HAP-1 (cell line): ENCODE results near the gene TEF.

Experiments
- DNase-seq, 2 experiments: peaks; one replicate each; pipeline ENCODE4 v3.0.0-alpha.2; 2016 to 2020; ENCODE audit warnings: low spot score in 2 of 2
- H3K27me3 ChIP-seq: fragments of 250-450 bp; sonication (Bioruptor Pico); 2 replicates; pipeline ENCODE4 v1.5.1; 2020; ENCODE audit warnings: low read depth, mild to moderate bottlenecking, moderate library complexity
- H3K36me3 ChIP-seq: fragments of 250-450 bp; sonication (Bioruptor Pico); replicated peaks from 2 replicates; pipeline ENCODE4 v1.5.1; 2020; ENCODE audit warnings: mild to moderate bottlenecking
- H3K4me1 ChIP-seq: fragments of 250-450 bp; sonication (Bioruptor Pico); 2 replicates; pipeline ENCODE4 v1.5.1; 2020; ENCODE audit warnings: mild to moderate bottlenecking
- H3K4me3 ChIP-seq: fragments of 250-450 bp; sonication (Bioruptor Pico); 2 replicates; pipeline ENCODE4 v1.5.1; 2020; ENCODE audit warnings: mild to moderate bottlenecking, moderate library complexity
- H3K9me3 ChIP-seq: fragments of 250-450 bp; sonication (Bioruptor Pico); 2 replicates; pipeline ENCODE4 v1.5.1; 2020; ENCODE audit warnings: mild to moderate bottlenecking, moderate library complexity
- in situ Hi-C: fragments of 300-500 bp; cut with MboI; formaldehyde crosslinking; loops from 3 replicates; pipeline ENCODE4 v1.14.3; 2020; ENCODE audit warnings: low sequenced_read_pairs, inconsistent platforms, mixed read lengths

The TEF gene

GRCh38 chr22:41361716-41362310 is 19.9 kb upstream of the TEF start:
- H3K4me1 ChIP-seq: peaks cover 1% of the 10 kb centered on the region
- H3K9me3 ChIP-seq: no peaks in the 10 kb centered on the region
- in situ Hi-C loops: no loop called here
- no peaks in the 10 kb centered on the region for H3K27me3 ChIP-seq
- peaks cover 3% of the 10 kb centered on the region for H3K36me3 ChIP-seq
- H3K4me3 ChIP-seq: no peak overlapping the region
- no peak for DNase-seq

GRCh38 chr22:41362615-41363014 is 19.1 kb upstream of the TEF start:
- Histone ChIP-seq H3K36me3 (no peaks in the 10 kb centered on the region), H3K9me3 (no peaks in the 10 kb centered on the region), H3K4me1 (peaks cover 9% of the 10 kb centered on the region), H3K27me3 (no peaks in the 10 kb centered on the region), H3K4me3 (no peak overlapping the region)
- in situ Hi-C loops: no loop called here
- no peak for DNase-seq

- in situ Hi-C loops: no loop called here
- Histone ChIP-seq H3K9me3 (no peaks in the 10 kb centered on the region), H3K27me3 (no peaks in the 10 kb centered on the region), H3K4me1 (peaks cover 10% of the 10 kb centered on the region), H3K36me3 (no peaks in the 10 kb centered on the region), H3K4me3 (no peak overlapping the region)
- DNase-seq: no peak
These were observed 17.5 kb upstream of the TEF start for GRCh38 chr22:41364233-41364632.

- no peaks in the 10 kb centered on the region for H3K36me3 ChIP-seq
- in situ Hi-C loops: no loop called here
- H3K27me3 ChIP-seq: no peaks in the 10 kb centered on the region
- DNase-seq: no peak
- no peaks in the 10 kb centered on the region for H3K9me3 ChIP-seq
- H3K4me1 ChIP-seq: peaks cover 10% of the 10 kb centered on the region
- no peak overlapping the region for H3K4me3 ChIP-seq
These were observed 16.8 kb upstream of the TEF start for GRCh38 chr22:41364955-41365354.

- in situ Hi-C loops: no loop called here
- Histone ChIP-seq H3K4me3 (no peak overlapping the region), H3K4me1 (peaks cover 10% of the 10 kb centered on the region)
These were observed 16.3 kb upstream of the TEF start for GRCh38 chr22:41365425-41365824.

GRCh38 chr22:41366323-41367029 is 15.3 kb upstream of the TEF start:
- no peaks in the 10 kb centered on the region for H3K36me3 ChIP-seq
- H3K4me1 ChIP-seq: peaks cover 10% of the 10 kb centered on the region
- H3K9me3 ChIP-seq: no peaks in the 10 kb centered on the region

More at GRCh38 chr22:41365425-41365824, 16.3 kb upstream of the TEF start:
- no peaks in the 10 kb centered on the region for H3K9me3 ChIP-seq
- no peaks in the 10 kb centered on the region for H3K27me3 ChIP-seq
- DNase-seq: no peak
- no peaks in the 10 kb centered on the region for H3K36me3 ChIP-seq

GRCh38 chr22:41367039-41367679 is 14.6 kb upstream of the TEF start:
- H3K4me3 ChIP-seq: no peak overlapping the region
- H3K36me3 ChIP-seq: no peaks in the 10 kb centered on the region
- in situ Hi-C loops: no loop called here
- H3K4me1 ChIP-seq: peaks cover 10% of the 10 kb centered on the region
- H3K9me3 ChIP-seq: no peaks in the 10 kb centered on the region
- H3K27me3 ChIP-seq: no peaks in the 10 kb centered on the region
- peak; percentile 51 to 91 for DNase-seq

More at GRCh38 chr22:41366323-41367029, 15.3 kb upstream of the TEF start:
- DNase-seq: no peak
- Histone ChIP-seq H3K4me3 (no peak overlapping the region), H3K27me3 (no peaks in the 10 kb centered on the region)
- in situ Hi-C loops: no loop called here

GRCh38 chr22:41367680-41368542 is 13.8 kb upstream of the TEF start:
- no peak for DNase-seq
- Histone ChIP-seq H3K27me3 (no peaks in the 10 kb centered on the region), H3K36me3 (no peaks in the 10 kb centered on the region), H3K4me3 (no peak overlapping the region), H3K4me1 (peaks cover 10% of the 10 kb centered on the region), H3K9me3 (no peaks in the 10 kb centered on the region)
- in situ Hi-C loops: no loop called here

- H3K36me3 ChIP-seq: no peaks in the 10 kb centered on the region
- in situ Hi-C loops: no loop called here
- DNase-seq: no peak
- H3K4me1 ChIP-seq: peaks cover 10% of the 10 kb centered on the region
- no peaks in the 10 kb centered on the region for H3K9me3 ChIP-seq
- no peaks in the 10 kb centered on the region for H3K27me3 ChIP-seq
- no peak overlapping the region for H3K4me3 ChIP-seq
These were observed 13.0 kb upstream of the TEF start for GRCh38 chr22:41368543-41369423.

GRCh38 chr22:41369424-41369745 is 12.4 kb upstream of the TEF start:
- DNase-seq: no peak
- Histone ChIP-seq H3K36me3 (no peaks in the 10 kb centered on the region), H3K27me3 (no peaks in the 10 kb centered on the region), H3K4me1 (peaks cover 10% of the 10 kb centered on the region), H3K4me3 (no peak overlapping the region), H3K9me3 (no peaks in the 10 kb centered on the region)
- in situ Hi-C loops: no loop called here

- in situ Hi-C loops: no loop called here
- H3K27me3 ChIP-seq: no peaks in the 10 kb centered on the region
- no peak for DNase-seq
- peaks cover 10% of the 10 kb centered on the region for H3K4me1 ChIP-seq
- no peak overlapping the region for H3K4me3 ChIP-seq
- H3K9me3 ChIP-seq: no peaks in the 10 kb centered on the region
- no peaks in the 10 kb centered on the region for H3K36me3 ChIP-seq
These were observed 11.9 kb upstream of the TEF start for GRCh38 chr22:41369837-41370236.

- in situ Hi-C loops: no loop called here
- Histone ChIP-seq H3K36me3 (no peaks in the 10 kb centered on the region), H3K4me1 (peaks cover 8% of the 10 kb centered on the region), H3K27me3 (no peaks in the 10 kb centered on the region), H3K4me3 (no peak overlapping the region), H3K9me3 (no peaks in the 10 kb centered on the region)
- DNase-seq: no peak
These were observed 3.9 kb upstream of the TEF start for GRCh38 chr22:41377846-41378245.

GRCh38 chr22:41380993-41381328 is 781 bp upstream of the TEF start:
- peak overlapping the region; percentile 48 for H3K4me3 ChIP-seq
- in situ Hi-C loops: no loop called here
- no peaks in the 10 kb centered on the region for H3K27me3 ChIP-seq
- no peaks in the 10 kb centered on the region for H3K36me3 ChIP-seq
- H3K4me1 ChIP-seq: peaks cover 8% of the 10 kb centered on the region
- no peaks in the 10 kb centered on the region for H3K9me3 ChIP-seq
- DNase-seq: no peak
